ENCODE data around the gene THAP10. TPM values are rescaled to one million over a fixed set of nuclear protein-coding genes. Genes with fewer than 3 reads are reported as not detected.
A peak's percentile ranks its signal among the peaks of the same experiment; 100 is the strongest.

Gene THAP10
- polyA plus RNA-seq, 1 of the 3 experiments (the other 2 are of a cell fraction), result 3.2 TPM

DNA sequence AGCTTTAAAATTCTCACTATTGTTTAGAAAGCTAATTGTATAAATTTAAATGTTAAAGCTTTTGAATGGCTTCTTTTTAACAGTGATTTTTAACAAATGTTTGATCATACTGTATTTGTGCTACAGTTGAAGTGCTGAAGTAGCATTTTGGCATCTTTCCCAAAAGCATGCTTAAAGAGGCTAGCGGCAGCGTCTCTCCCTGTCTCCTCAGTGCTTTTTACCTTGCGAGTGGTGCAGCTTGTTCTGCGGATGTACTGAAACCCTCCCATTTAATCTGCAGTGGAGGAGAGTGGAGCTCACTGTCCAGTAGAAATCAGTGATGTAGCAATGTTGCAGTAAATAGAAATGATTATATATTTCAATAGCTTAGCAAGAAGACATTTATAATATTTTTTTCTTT is 44.1 kb upstream of the THAP10 start:
- Histone ChIP-seq H3K4me3 (ENCODE audit: low read depth in 2 of 2, low read length in 1 of 2) (no peak overlapping the region), H3K36me3 (replicated peaks in 1 of 2; ENCODE audit: control insufficient read depth in 1 of 2, insufficient read depth in 2 of 2, low read length in 1 of 2) (no peaks in the 10 kb centered on the region), H3K9ac (no peak overlapping the region), H3K9me2 (no peaks in the 10 kb centered on the region), H3K79me2 (ENCODE audit: insufficient read depth) (no peaks in the 10 kb centered on the region), H2AFZ (ENCODE audit: low read depth) (no peak overlapping the region), H3K9me3 (no peaks in the 10 kb centered on the region), H3K4me2 (0 out of 2 replicates have a peak overlapping the region, but pooled peaks have one; percentile 2), H3K27me3 (ENCODE audit: insufficient read depth) (no peaks in the 10 kb centered on the region), H4K20me1 (ENCODE audit: insufficient read depth) (no peaks in the 10 kb centered on the region), H3F3A (replicated peaks; ENCODE audit: insufficient read depth) (peaks cover 4% of the 10 kb centered on the region), H3K27ac (ENCODE audit: low read depth in 2 of 2, low read length in 1 of 2) (no peak overlapping the region; a peak in 1 of 4 replicates), H3K4me1 (ENCODE audit: control insufficient read depth in 1 of 2, insufficient read depth in 2 of 2, low read depth in 1 of 2, low read length in 1 of 2) (peaks cover 0 to 10% of the 10 kb centered on the region in 2 experiments; a peak in 2 of 4 replicates)
- ChIA-PET POLR2A (no interaction called here), CTCF (interaction anchor here (1.0 to 2.4 kb wide), 5 partner anchors 15 to 233 kb away, joined by 3 to 5 read pairs (median 3); no protein-coding TSS in a partner anchor)
- 46% methylated on average over 4 of the region's 4 CpGs for WGBS (ENCODE audit: low lambda C conversion rate)
- TF ChIP-seq NFIC (IDR thresholded peaks at IDR 0.05; ENCODE audit: borderline replicate concordance) (peak; percentile 30; the same call in 1 of the 2 replicates), YY1 (IDR thresholded peaks at IDR 0.05; ENCODE audit: low read depth) (no peak)
- peak; percentile 44 for DNase-seq

DNA sequence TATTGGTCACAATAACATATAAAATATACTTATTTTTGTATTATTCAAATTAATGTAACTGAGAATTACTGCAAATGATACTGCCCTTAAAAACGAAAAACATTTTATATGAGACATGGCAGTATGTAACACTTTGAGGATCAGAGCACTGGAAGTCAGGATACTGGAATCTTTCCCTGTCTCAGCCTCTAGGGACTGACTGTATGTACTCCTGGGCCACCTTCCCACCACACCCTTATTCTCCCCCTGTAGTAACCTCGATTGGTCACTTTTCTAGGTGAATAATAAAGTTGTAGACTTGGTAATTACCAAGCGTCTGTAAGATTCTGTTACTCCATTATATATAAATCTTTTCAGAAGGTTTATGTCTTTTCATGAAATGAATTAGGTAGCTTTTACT is 43.4 kb upstream of the THAP10 start:
- Histone ChIP-seq H3K9ac (no peak overlapping the region), H3K4me2 (no peak overlapping the region), H2AFZ (ENCODE audit: low read depth) (no peak overlapping the region), H3K4me1 (ENCODE audit: control insufficient read depth in 1 of 2, insufficient read depth in 2 of 2, low read depth in 1 of 2, low read length in 1 of 2) (peaks cover 0 to 10% of the 10 kb centered on the region in 2 experiments; a peak in 2 of 4 replicates), H3K9me2 (no peaks in the 10 kb centered on the region), H4K20me1 (ENCODE audit: insufficient read depth) (no peaks in the 10 kb centered on the region), H3K27me3 (ENCODE audit: insufficient read depth) (no peaks in the 10 kb centered on the region), H3K79me2 (ENCODE audit: insufficient read depth) (no peaks in the 10 kb centered on the region), H3K36me3 (replicated peaks in 1 of 2; ENCODE audit: control insufficient read depth in 1 of 2, insufficient read depth in 2 of 2, low read length in 1 of 2) (no peaks in the 10 kb centered on the region), H3K4me3 (ENCODE audit: low read depth in 2 of 2, low read length in 1 of 2) (no peak overlapping the region), H3F3A (replicated peaks; ENCODE audit: insufficient read depth) (peaks cover 4% of the 10 kb centered on the region), H3K27ac (ENCODE audit: low read depth in 2 of 2, low read length in 1 of 2) (no peak overlapping the region), H3K9me3 (no peaks in the 10 kb centered on the region)
- 86% methylated on average over 3 of the region's 3 CpGs for WGBS (ENCODE audit: low lambda C conversion rate)
- no peak for DNase-seq
- ChIA-PET POLR2A (no interaction called here), CTCF (interaction anchor here (1.0 to 2.4 kb wide), 4 partner anchors 14 to 234 kb away, joined by 3 to 5 read pairs (median 3); no protein-coding TSS in a partner anchor)
- TF ChIP-seq TAF1 (IDR thresholded peaks at IDR 0.05; ENCODE audit: borderline replicate concordance, low read depth, low read length) (no peak), FOXJ3 (CRISPR knock-in tag; IDR thresholded peaks at IDR 0.05) (no peak), ELF1 (IDR thresholded peaks at IDR 0.05) (no peak), POLR2AphosphoS5 (IDR thresholded peaks at IDR 0.05; ENCODE audit: low read depth, low read length) (no peak), USF2 (IDR thresholded peaks at IDR 0.05; ENCODE audit: borderline replicate concordance, low read depth, low read length) (no peak), YY1 (IDR thresholded peaks at IDR 0.05; ENCODE audit: low read depth) (no peak), NRF1 (IDR thresholded peaks at IDR 0.05; ENCODE audit: low read depth, low read length) (no peak), IRF3 (IDR thresholded peaks at IDR 0.05; ENCODE audit: low read depth, low read length) (no peak), MXI1 (IDR thresholded peaks at IDR 0.05; ENCODE audit: low read depth, low read length) (no peak), NFIC (IDR thresholded peaks at IDR 0.05; ENCODE audit: borderline replicate concordance) (no peak), MEF2A (IDR thresholded peaks at IDR 0.05; ENCODE audit: borderline replicate concordance, low read depth) (no peak), SIN3A (IDR thresholded peaks at IDR 0.05; ENCODE audit: borderline replicate concordance, low read depth, low read length) (no peak)
- TF ChIP-seq, protein P1, sequence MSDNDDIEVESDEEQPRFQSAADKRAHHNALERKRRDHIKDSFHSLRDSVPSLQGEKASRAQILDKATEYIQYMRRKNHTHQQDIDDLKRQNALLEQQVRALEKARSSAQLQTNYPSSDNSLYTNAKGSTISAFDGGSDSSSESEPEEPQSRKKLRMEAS (IDR thresholded peaks at IDR 0.05; ENCODE audit: low read depth), result no peak
- TF ChIP-seq, protein P2, sequence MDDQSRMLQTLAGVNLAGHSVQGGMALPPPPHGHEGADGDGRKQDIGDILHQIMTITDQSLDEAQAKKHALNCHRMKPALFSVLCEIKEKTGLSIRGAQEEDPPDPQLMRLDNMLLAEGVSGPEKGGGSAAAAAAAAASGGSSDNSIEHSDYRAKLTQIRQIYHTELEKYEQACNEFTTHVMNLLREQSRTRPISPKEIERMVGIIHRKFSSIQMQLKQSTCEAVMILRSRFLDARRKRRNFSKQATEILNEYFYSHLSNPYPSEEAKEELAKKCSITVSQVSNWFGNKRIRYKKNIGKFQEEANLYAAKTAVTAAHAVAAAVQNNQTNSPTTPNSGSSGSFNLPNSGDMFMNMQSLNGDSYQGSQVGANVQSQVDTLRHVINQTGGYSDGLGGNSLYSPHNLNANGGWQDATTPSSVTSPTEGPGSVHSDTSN (IDR thresholded peaks at IDR 0.05), result no peak
- TF ChIP-seq, protein P3, sequence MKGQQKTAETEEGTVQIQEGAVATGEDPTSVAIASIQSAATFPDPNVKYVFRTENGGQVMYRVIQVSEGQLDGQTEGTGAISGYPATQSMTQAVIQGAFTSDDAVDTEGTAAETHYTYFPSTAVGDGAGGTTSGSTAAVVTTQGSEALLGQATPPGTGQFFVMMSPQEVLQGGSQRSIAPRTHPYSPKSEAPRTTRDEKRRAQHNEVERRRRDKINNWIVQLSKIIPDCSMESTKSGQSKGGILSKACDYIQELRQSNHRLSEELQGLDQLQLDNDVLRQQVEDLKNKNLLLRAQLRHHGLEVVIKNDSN (IDR thresholded peaks at IDR 0.05; ENCODE audit: borderline replicate concordance, low read depth), result no peak
